HCT116 (cell line): Measurements from ENCODE around the gene PAQR4.

Experiments
- CEBPB ChIP-seq: IDR thresholded peaks from 2 replicates; pipeline ENCODE4 v1.6.1; 2012; ENCODE audit warnings: low read depth
- CTCF ChIP-seq, 3 experiments: fragments of 200-600 bp in 1 of 3; sonication (generic) in 1 of 3; IDR thresholded peaks in 2 of 3; conservative IDR thresholded peaks in 1 of 3; 2 replicates each; pipeline ENCODE4 v1.5.1; 2012 to 2017; ENCODE audit warnings: low read depth in 2 of 3, low read length in 2 of 3, antibody characterized with exemption in 1 of 3, borderline replicate concordance in 1 of 3, control low read depth in 1 of 3, mild to moderate bottlenecking in 1 of 3, mixed read lengths in 1 of 3, mixed run types in 1 of 3, moderate library complexity in 1 of 3; ENCODE audit not compliant: insufficient read depth in 1 of 3
- EZH2 ChIP-seq: fragments of 200-600 bp; sonication (generic); IDR thresholded peaks from 2 replicates; pipeline ENCODE4 v1.6.1; 2017; ENCODE audit warnings: antibody characterized with exemption, mixed run types
- EZH2phosphoT487 ChIP-seq: fragments of 200-600 bp; IDR thresholded peaks from 2 replicates; pipeline ENCODE4 v1.6.1; 2018; ENCODE audit warnings: antibody characterized with exemption, borderline replicate concordance
- MAX ChIP-seq: IDR thresholded peaks from 2 replicates; pipeline ENCODE4 v1.6.1; 2012
- POLR2A ChIP-seq: IDR thresholded peaks from 2 replicates; pipeline ENCODE4 v1.7.0; 2011; ENCODE audit warnings: borderline replicate concordance; ENCODE audit not compliant: insufficient read depth, insufficient read length; ENCODE audit errors: extremely low read depth
- POLR2AphosphoS5 ChIP-seq: IDR thresholded peaks from 2 replicates; pipeline ENCODE4 v1.6.1; 2011; ENCODE audit warnings: mild to moderate bottlenecking, low read depth, low read length, moderate library complexity
- RAD21 ChIP-seq: IDR thresholded peaks from 2 replicates; pipeline ENCODE4 v1.6.1; 2012; ENCODE audit warnings: low read depth, mild to moderate bottlenecking
- REST ChIP-seq: IDR thresholded peaks from 2 replicates; pipeline ENCODE4 v1.6.1; 2012; ENCODE audit warnings: low read depth
- SIN3A ChIP-seq: IDR thresholded peaks from 2 replicates; pipeline ENCODE4 v1.6.1; 2012; ENCODE audit warnings: low read depth
- TCF7L2 ChIP-seq: IDR thresholded peaks from 2 replicates; pipeline ENCODE4 v1.7.0; 2011; ENCODE audit warnings: borderline replicate concordance, inconsistent platforms; ENCODE audit not compliant: insufficient read depth, insufficient read length; ENCODE audit errors: extremely low read depth

- peak in 1 of 3 experiments; percentile 0; a peak in 1 of 6 replicates for TF ChIP-seq CTCF (IDR thresholded peaks at IDR 0.05 in 2 of 3, conservative IDR thresholded peaks at IDR 0.05 in 1 of 3; ENCODE audit: borderline replicate concordance in 1 of 3, insufficient read depth in 1 of 3, low read depth in 2 of 3, low read length in 2 of 3)
- no peak for TF ChIP-seq POLR2AphosphoS5
- TF ChIP-seq EZH2phosphoT487, result no peak
- TF ChIP-seq RAD21, result no peak
- no peak for TF ChIP-seq EZH2
- TF ChIP-seq MAX, result no peak
- TF ChIP-seq POLR2A, result no peak
- TF ChIP-seq SIN3A, result no peak
- TF ChIP-seq TCF7L2, result no peak
- TF ChIP-seq CEBPB, result no peak
- TF ChIP-seq REST, result no peak
These were observed 4.4 kb upstream of the PAQR4 start for GRCh38 chr16:2964475-2965336.
